ENCODE measurements around the gene FGFBP3. TPM values are rescaled to one million over a fixed set of nuclear protein-coding genes. Genes with fewer than 3 reads are reported as not detected.

FGFBP3 gene
- total and polyA plus RNA-seq, 2 of the 13 experiments (the other 11 are each of a cell fraction or from before 2014, with no cell fraction given) = 0.50 to 2.0 TPM

DNA sequence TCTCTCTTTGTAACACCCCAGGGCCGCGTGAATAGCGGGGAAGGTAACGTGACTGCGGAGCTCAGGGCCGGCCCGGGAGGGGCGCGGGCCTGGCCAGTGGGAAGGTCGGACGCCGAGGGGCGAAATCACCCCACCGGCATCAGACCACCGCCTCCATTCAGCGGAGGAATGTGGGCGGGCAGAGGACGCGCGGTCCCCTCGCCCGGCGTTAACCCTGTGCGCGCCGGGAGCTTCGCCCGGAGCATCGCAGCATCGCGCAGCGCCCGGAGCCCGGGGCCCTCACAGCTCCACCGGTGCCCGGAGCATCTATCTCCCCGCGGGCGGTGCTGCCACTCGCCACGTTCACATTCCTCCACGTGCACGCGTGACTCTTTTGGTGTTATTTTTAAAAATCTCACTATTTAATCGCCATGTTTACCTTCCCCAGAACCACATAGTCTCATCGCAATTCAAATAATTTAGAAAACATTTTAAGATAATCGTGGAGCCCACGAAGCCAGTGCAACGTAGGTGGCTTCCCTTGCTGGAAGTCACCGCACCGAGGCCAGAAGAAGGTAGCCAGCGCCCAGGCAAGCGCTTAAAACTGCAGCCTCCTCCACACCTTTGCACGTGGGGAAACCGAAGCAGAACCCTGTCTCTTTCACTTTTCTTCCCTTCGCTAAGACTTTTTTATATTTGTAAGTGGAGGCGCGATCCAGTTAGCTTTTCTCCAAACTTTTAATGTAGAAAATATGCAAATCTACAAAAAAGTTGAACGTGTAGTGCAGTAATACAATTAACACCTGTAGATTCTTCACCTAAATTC is 21.8 kb downstream of the FGFBP3 start (continued):
- TF ChIP-seq SOX13 (IDR thresholded peaks at IDR 0.05) (no peak), SOX13 (CRISPR knock-in tag; conservative IDR thresholded peaks at IDR 0.05 in 1 of 2, IDR thresholded peaks at IDR 0.05 in 1 of 2) (no peak; a peak in 1 of 4 replicates), NCOA5 (CRISPR knock-in tag; IDR thresholded peaks at IDR 0.05) (no peak), KAT2B (IDR thresholded peaks at IDR 0.05; ENCODE audit: borderline replicate concordance, low read depth, low read length) (no peak), KDM5B (CRISPR knock-in tag; IDR thresholded peaks at IDR 0.05; ENCODE audit: borderline replicate concordance) (peak; percentile 81; the same call in 1 of the 2 replicates), ZNF776 (CRISPR knock-in tag; IDR thresholded peaks at IDR 0.05) (peak; percentile 51; the same call in 1 of the 2 replicates), RXRA (CRISPR knock-in tag; IDR thresholded peaks at IDR 0.05) (peak; percentile 60; the same call in 1 of the 2 replicates), ZFY (CRISPR knock-in tag; IDR thresholded peaks at IDR 0.05) (peak; percentile 56), HDAC2 (CRISPR knock-in tag; IDR thresholded peaks at IDR 0.05) (peak; percentile 58), ZSCAN31 (CRISPR knock-in tag; IDR thresholded peaks at IDR 0.05; ENCODE audit: low read depth) (peak; percentile 81; the same call in 1 of the 2 replicates), SPEN (CRISPR knock-in tag; IDR thresholded peaks at IDR 0.05; ENCODE audit: low read depth) (peak; percentile 71), SP5 (CRISPR knock-in tag; IDR thresholded peaks at IDR 0.05; ENCODE audit: borderline replicate concordance, low read depth) (peak; percentile 50; the same call in 1 of the 2 replicates), ZNF501 (CRISPR knock-in tag; IDR thresholded peaks at IDR 0.05) (peak; percentile 52; the same call in 1 of the 2 replicates), HNRNPUL1 (IDR thresholded peaks at IDR 0.05; ENCODE audit: low read depth, low read length) (no peak)
- TF ChIP-seq, protein P1, sequence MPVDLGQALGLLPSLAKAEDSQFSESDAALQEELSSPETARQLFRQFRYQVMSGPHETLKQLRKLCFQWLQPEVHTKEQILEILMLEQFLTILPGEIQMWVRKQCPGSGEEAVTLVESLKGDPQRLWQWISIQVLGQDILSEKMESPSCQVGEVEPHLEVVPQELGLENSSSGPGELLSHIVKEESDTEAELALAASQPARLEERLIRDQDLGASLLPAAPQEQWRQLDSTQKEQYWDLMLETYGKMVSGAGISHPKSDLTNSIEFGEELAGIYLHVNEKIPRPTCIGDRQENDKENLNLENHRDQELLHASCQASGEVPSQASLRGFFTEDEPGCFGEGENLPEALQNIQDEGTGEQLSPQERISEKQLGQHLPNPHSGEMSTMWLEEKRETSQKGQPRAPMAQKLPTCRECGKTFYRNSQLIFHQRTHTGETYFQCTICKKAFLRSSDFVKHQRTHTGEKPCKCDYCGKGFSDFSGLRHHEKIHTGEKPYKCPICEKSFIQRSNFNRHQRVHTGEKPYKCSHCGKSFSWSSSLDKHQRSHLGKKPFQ (CRISPR knock-in tag; IDR thresholded peaks at IDR 0.05; ENCODE audit: insufficient replicate concordance) = no peak
- TF ChIP-seq, protein P2, sequence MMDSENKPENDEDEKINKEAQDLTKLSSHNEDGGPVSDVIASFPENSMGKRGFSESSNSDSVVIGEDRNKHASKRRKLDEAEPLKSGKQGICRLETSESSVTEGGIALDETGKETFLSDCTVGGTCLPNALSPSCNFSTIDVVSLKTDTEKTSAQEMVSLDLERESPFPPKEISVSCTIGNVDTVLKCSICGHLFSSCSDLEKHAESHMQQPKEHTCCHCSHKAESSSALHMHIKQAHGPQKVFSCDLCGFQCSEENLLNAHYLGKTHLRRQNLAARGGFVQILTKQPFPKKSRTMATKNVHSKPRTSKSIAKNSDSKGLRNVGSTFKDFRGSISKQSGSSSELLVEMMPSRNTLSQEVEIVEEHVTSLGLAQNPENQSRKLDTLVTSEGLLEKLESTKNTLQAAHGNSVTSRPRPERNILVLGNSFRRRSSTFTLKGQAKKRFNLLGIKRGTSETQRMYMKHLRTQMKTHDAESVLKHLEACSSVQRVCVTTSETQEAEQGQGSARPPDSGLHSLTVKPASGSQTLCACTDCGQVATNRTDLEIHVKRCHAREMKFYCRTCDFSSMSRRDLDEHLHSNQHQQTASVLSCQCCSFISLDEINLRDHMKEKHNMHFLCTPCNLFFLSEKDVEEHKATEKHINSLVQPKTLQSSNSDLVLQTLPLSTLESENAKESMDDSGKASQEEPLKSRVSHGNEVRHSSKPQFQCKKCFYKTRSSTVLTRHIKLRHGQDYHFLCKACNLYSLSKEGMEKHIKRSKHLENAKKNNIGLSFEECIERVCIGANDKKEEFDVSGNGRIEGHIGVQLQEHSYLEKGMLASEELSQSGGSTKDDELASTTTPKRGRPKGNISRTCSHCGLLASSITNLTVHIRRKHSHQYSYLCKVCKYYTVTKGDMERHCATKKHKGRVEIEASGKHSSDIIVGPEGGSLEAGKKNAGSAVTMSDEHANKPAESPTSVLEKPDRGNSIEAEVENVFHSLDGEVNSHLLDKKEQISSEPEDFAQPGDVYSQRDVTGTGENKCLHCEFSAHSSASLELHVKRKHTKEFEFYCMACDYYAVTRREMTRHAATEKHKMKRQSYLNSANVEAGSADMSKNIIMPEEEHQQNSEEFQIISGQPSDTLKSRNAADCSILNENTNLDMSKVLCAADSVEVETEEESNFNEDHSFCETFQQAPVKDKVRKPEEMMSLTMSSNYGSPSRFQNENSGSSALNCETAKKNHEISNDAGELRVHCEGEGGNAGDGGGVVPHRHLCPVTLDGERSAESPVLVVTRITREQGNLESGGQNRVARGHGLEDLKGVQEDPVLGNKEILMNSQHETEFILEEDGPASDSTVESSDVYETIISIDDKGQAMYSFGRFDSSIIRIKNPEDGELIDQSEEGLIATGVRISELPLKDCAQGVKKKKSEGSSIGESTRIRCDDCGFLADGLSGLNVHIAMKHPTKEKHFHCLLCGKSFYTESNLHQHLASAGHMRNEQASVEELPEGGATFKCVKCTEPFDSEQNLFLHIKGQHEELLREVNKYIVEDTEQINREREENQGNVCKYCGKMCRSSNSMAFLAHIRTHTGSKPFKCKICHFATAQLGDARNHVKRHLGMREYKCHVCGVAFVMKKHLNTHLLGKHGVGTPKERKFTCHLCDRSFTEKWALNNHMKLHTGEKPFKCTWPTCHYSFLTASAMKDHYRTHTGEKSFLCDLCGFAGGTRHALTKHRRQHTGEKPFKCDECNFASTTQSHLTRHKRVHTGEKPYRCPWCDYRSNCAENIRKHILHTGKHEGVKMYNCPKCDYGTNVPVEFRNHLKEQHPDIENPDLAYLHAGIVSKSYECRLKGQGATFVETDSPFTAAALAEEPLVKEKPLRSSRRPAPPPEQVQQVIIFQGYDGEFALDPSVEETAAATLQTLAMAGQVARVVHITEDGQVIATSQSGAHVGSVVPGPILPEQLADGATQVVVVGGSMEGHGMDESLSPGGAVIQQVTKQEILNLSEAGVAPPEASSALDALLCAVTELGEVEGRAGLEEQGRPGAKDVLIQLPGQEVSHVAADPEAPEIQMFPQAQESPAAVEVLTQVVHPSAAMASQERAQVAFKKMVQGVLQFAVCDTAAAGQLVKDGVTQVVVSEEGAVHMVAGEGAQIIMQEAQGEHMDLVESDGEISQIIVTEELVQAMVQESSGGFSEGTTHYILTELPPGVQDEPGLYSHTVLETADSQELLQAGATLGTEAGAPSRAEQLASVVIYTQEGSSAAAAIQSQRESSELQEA (CRISPR knock-in tag; IDR thresholded peaks at IDR 0.05; ENCODE audit: not compliant biosample characterization) = peak; percentile 27
- TF ChIP-seq, protein P3, sequence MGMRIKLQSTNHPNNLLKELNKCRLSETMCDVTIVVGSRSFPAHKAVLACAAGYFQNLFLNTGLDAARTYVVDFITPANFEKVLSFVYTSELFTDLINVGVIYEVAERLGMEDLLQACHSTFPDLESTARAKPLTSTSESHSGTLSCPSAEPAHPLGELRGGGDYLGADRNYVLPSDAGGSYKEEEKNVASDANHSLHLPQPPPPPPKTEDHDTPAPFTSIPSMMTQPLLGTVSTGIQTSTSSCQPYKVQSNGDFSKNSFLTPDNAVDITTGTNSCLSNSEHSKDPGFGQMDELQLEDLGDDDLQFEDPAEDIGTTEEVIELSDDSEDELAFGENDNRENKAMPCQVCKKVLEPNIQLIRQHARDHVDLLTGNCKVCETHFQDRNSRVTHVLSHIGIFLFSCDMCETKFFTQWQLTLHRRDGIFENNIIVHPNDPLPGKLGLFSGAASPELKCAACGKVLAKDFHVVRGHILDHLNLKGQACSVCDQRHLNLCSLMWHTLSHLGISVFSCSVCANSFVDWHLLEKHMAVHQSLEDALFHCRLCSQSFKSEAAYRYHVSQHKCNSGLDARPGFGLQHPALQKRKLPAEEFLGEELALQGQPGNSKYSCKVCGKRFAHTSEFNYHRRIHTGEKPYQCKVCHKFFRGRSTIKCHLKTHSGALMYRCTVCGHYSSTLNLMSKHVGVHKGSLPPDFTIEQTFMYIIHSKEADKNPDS (CRISPR knock-in tag; IDR thresholded peaks at IDR 0.05) = 0 out of 2 replicates have a peak, but pooled peaks have one; percentile 56

Measured in HepG2 (cell line).